Astrocyte (in vitro differentiated cells and primary cell): Measurements from ENCODE around the gene SMYD2.

Experiments used
- CTCF ChIP-seq: IDR thresholded peaks from 2 replicates; pipeline ENCODE4 v1.5.1; 2011; ENCODE audit warnings: low read depth, mild to moderate bottlenecking, inconsistent platforms, low read length, moderate library complexity; ENCODE audit not compliant: insufficient read depth
- EZH2 ChIP-seq: IDR thresholded peaks from 2 replicates; pipeline ENCODE4 v1.6.1; 2012; ENCODE audit warnings: mild to moderate bottlenecking, low read length, inconsistent platforms; ENCODE audit not compliant: insufficient read depth

DNA sequence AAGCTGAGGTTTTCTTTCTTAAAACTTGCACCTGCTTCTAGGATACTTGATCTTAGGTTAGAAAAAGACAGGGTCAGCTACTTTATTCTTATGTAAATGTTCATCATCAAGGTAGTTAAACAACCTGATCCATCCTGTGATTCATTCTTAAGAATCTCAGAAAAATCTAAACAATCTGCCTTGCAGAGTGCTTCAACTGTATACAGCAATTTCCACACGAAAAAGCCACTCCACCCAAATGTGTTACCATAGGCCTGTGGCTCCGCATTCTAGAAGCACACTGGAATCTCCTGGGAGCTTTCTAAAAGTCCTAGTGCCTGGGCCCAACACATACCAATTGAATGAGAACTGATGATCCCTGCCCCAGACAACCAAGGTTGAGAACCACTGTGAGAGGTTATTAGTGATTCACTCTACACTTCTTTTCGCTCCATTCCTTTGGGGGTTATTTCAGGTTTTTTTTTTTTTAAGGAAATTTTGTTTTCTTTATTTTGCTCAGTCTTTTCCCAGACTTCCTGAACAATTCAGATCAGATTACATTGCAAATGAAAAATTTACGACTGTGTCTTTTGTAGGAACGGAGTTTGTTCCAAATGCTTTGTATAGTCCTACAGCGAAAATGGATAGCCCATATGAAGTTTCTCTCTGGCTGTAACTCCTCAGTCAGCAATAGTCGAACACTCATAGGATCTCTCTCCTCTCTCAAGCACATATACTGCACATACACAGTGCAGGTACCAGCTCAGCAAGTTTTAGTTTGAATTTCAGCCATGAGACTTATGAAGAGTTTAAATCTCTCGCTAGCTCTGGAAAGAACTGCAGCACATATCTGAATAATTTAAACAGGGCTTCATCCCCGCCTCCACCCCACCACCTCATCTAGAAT, 16.1 kb downstream of the SMYD2 start:
- TF ChIP-seq EZH2 (no peak), CTCF (no peak)
